GM12874 (cell line): Measurements from ENCODE around the gene GRIK4.
A peak's percentile ranks its signal among the peaks of the same experiment; 100 is the strongest.

ENCODE experiments used
- TF ChIP-seq, protein P1 (sequence below): IDR thresholded peaks from 2 replicates; pipeline ENCODE4 v1.5.1; 2011; ENCODE audit warnings: low read depth, mild to moderate bottlenecking, control low read depth, low read length, moderate library complexity; ENCODE audit not compliant: insufficient read depth

GRIK4 gene

GRCh38 chr11:120908461-120909181 is 397.1 kb downstream of the GRIK4 start:
- TF ChIP-seq, protein P1, sequence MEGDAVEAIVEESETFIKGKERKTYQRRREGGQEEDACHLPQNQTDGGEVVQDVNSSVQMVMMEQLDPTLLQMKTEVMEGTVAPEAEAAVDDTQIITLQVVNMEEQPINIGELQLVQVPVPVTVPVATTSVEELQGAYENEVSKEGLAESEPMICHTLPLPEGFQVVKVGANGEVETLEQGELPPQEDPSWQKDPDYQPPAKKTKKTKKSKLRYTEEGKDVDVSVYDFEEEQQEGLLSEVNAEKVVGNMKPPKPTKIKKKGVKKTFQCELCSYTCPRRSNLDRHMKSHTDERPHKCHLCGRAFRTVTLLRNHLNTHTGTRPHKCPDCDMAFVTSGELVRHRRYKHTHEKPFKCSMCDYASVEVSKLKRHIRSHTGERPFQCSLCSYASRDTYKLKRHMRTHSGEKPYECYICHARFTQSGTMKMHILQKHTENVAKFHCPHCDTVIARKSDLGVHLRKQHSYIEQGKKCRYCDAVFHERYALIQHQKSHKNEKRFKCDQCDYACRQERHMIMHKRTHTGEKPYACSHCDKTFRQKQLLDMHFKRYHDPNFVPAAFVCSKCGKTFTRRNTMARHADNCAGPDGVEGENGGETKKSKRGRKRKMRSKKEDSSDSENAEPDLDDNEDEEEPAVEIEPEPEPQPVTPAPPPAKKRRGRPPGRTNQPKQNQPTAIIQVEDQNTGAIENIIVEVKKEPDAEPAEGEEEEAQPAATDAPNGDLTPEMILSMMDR, result no peak

GRCh38 chr11:120909676-120910416 is 398.3 kb downstream of the GRIK4 start:
- TF ChIP-seq, protein P1, result no peak

- TF ChIP-seq, protein P1, result no peak
These were observed 400.4 kb downstream of the GRIK4 start for GRCh38 chr11:120911943-120912342.

DNA sequence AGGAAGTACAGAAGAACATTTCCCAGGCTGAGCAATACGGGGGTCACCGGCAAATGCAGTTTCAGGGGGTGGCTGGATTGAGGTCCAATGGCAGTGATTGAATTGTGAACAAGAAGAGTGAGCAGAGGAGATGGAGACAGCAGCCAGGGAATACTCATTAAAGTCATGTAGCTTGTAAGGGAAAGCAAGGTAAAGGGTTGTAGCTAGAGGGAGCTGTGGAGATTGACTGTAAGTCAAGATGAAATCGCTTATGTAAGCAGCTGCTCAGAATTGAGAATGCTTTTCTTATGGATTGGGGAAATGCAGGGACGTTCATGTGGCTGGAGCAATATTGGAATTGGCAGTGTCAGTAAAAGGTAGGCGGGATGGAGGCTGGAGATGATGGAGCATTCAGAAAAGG is 401.0 kb downstream of the GRIK4 start:
- TF ChIP-seq, protein P1, result peak; percentile 44; the same call in 1 of the 2 replicates

- TF ChIP-seq, protein P1, result no peak
These were observed 401.4 kb downstream of the GRIK4 start for GRCh38 chr11:120912915-120913314.

GRCh38 chr11:120914021-120914420 is 402.5 kb downstream of the GRIK4 start:
- TF ChIP-seq, protein P1, result no peak

- TF ChIP-seq, protein P1, result no peak
These were observed 403.1 kb downstream of the GRIK4 start for GRCh38 chr11:120914601-120915000.
